ENCODE results near the gene CHIC2. TPM values are rescaled to one million over a fixed set of nuclear protein-coding genes. Genes with fewer than 3 reads are reported as not detected.

CHIC2 gene
- total and polyA plus RNA-seq, 2 of the 4 experiments (the other 2 are of a cell fraction) = 20.4 to 26.3 TPM

DNA sequence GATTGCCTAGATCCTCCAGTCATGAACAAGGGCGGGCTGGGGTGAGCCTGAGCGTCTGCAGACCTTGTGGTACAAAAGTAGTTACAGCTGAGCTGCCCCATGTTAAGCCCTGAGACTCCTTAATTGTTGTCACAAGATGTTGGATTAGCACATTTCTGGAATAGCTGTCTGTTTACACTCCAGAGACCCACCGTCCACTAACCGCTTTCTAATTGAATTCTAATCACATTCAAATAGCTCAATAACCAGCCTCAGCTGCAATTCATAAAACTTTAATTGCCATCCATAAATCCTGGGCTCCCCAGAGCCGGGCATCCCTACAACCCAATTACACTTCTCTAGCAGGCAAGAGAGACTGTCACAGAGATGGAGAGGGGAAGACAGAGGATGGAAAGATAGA is 34.0 kb upstream of the CHIC2 start:
- no peak overlapping the region for H2AK9ac ChIP-seq (replicated peaks; ENCODE audit: low read depth, low read length, poor library complexity)
- WGBS, 2 experiments (ENCODE audit: extremely low coverage in 2 of 2, insufficient read length in 1 of 2) = no CpG with 5 or more reads among the region's 5 CpGs
- peaks cover 9% of the 10 kb centered on the region; the same call in 1 of the 2 replicates for H3K9me1 ChIP-seq (ENCODE audit: insufficient read depth, low read length)
- no peak overlapping the region for H3K14ac ChIP-seq (replicated peaks; ENCODE audit: low read depth, low read length)
- no peaks in the 10 kb centered on the region for H3K36me3 ChIP-seq (ENCODE audit: control insufficient read depth, insufficient read depth, low read length)
- H2BK120ac ChIP-seq (ENCODE audit: low read depth, low read length) = no peak overlapping the region
- DNase-seq (no peak), ATAC-seq (ENCODE audit: low read depth) (no peak)
- H2BK15ac ChIP-seq (ENCODE audit: low read depth, low read length) = no peak overlapping the region
- H4K91ac ChIP-seq (ENCODE audit: insufficient read depth, low read depth, low read length) = no peak overlapping the region
- H2BK20ac ChIP-seq (ENCODE audit: low read depth, low read length) = no peak overlapping the region
- H3K56ac ChIP-seq (ENCODE audit: extremely low read depth, insufficient read depth, low read length) = no peak overlapping the region
- no peaks in the 10 kb centered on the region for H3K79me1 ChIP-seq (ENCODE audit: low read depth in 1 of 2, low read length in 2 of 2)
- H3K27ac ChIP-seq (ENCODE audit: insufficient read depth, low read length) = no peak overlapping the region
- no peak overlapping the region for H3K4ac ChIP-seq (ENCODE audit: low read depth, low read length)
- no TSS peak for BruUV-seq (replicated peaks)
- H3K4me2 ChIP-seq (ENCODE audit: low read depth, low read length) = no peak overlapping the region
- H3K23ac ChIP-seq (ENCODE audit: low read depth, low read length) = 0 out of 2 replicates have a peak overlapping the region, but pooled peaks have one; percentile 8
- peaks cover 65% of the 10 kb centered on the region for H3K27me3 ChIP-seq (ENCODE audit: control insufficient read depth, insufficient read depth, low read length)
- no peak overlapping the region for H3K4me3 ChIP-seq (ENCODE audit: insufficient read depth, low read depth, low read length)
- no peak overlapping the region for H2BK5ac ChIP-seq (ENCODE audit: low read depth, low read length, poor library complexity, severe bottlenecking)
- H4K5ac ChIP-seq (ENCODE audit: low read depth, low read length) = no peak overlapping the region
- no peaks in the 10 kb centered on the region for H4K20me1 ChIP-seq (ENCODE audit: insufficient read depth, low read length)
- in situ Hi-C loops (cut with MboI; ENCODE audit: low sequenced_read_pairs) = no loop called here
- H2AK5ac ChIP-seq (ENCODE audit: low read depth, low read length) = no peak overlapping the region
- dilution Hi-C loops (cut with HindIII; ENCODE audit: low sequenced_read_pairs, unreplicated experiment) = no loop called here
- no peaks in the 10 kb centered on the region for H3K4me1 ChIP-seq (ENCODE audit: control insufficient read depth, insufficient read depth, low read length)
- POLR2A ChIA-PET (ENCODE audit: unreplicated experiment) = no interaction called here
- TF ChIP-seq, protein P1, sequence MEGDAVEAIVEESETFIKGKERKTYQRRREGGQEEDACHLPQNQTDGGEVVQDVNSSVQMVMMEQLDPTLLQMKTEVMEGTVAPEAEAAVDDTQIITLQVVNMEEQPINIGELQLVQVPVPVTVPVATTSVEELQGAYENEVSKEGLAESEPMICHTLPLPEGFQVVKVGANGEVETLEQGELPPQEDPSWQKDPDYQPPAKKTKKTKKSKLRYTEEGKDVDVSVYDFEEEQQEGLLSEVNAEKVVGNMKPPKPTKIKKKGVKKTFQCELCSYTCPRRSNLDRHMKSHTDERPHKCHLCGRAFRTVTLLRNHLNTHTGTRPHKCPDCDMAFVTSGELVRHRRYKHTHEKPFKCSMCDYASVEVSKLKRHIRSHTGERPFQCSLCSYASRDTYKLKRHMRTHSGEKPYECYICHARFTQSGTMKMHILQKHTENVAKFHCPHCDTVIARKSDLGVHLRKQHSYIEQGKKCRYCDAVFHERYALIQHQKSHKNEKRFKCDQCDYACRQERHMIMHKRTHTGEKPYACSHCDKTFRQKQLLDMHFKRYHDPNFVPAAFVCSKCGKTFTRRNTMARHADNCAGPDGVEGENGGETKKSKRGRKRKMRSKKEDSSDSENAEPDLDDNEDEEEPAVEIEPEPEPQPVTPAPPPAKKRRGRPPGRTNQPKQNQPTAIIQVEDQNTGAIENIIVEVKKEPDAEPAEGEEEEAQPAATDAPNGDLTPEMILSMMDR (conservative IDR thresholded peaks at IDR 0.05; ENCODE audit: low read depth, low read length) = no peak
- TF ChIP-seq SMC3 (IDR thresholded peaks at IDR 0.05; ENCODE audit: low read depth, low read length) (no peak), MAFK (IDR thresholded peaks at IDR 0.05; ENCODE audit: low read depth, low read length) (no peak), NFE2L2 (IDR thresholded peaks at IDR 0.05; ENCODE audit: low read depth, low read length) (no peak), ELK1 (IDR thresholded peaks at IDR 0.05; ENCODE audit: borderline replicate concordance, low read depth, low read length) (no peak), CEBPB (IDR thresholded peaks at IDR 0.05; ENCODE audit: low read depth, low read length) (no peak)
- H3K9me3 ChIP-seq (ENCODE audit: control insufficient read depth, insufficient read depth, low read length) = no peaks in the 10 kb centered on the region
- CTCF ChIA-PET = no interaction called here
- no peak overlapping the region for H4K8ac ChIP-seq (ENCODE audit: low read depth in 2 of 2, low read length in 2 of 2)
- H3K18ac ChIP-seq (ENCODE audit: low read depth, low read length) = no peak overlapping the region
- no peak overlapping the region for H2AFZ ChIP-seq (replicated peaks; ENCODE audit: low read length, poor library complexity)
- H3K9ac ChIP-seq (ENCODE audit: low read depth, low read length) = no peak overlapping the region
- intact Hi-C loops (cut with micrococcal nuclease) = no loop called here
